Cardiac septum (tissue), 1 donor: ENCODE data around the gene NRAS. TPM values are rescaled to one million over a fixed set of nuclear protein-coding genes. Genes with fewer than 3 reads are reported as not detected.
A peak's percentile ranks its signal among the peaks of the same experiment; 100 is the strongest.

Experiments used
- DNase-seq: peaks from one replicate; pipeline ENCODE4 v3.0.0-alpha.2; 2020; ENCODE audit warnings: low spot score
- intact Hi-C: fragments of 100-400 bp; cut with DNase I; formaldehyde crosslinking; loops from one replicate; pipeline ENCODE4 v1.14.0; 2022
- total RNA-seq: library from RNA; stranded (reverse); fragmentation: NEBNext Ultra II Directional; extraction: Animal tissue kit (Norgen Biotek cat#: 25700); gene quantifications from one replicate; pipeline ENCODE4 v1.2.1, GENCODE V29; 2021
- donor health status: DM: no; HTN: no; CAD: no.

Gene NRAS
- total RNA-seq, 1 donor from 2014 or later: 11.2 TPM

DNA sequence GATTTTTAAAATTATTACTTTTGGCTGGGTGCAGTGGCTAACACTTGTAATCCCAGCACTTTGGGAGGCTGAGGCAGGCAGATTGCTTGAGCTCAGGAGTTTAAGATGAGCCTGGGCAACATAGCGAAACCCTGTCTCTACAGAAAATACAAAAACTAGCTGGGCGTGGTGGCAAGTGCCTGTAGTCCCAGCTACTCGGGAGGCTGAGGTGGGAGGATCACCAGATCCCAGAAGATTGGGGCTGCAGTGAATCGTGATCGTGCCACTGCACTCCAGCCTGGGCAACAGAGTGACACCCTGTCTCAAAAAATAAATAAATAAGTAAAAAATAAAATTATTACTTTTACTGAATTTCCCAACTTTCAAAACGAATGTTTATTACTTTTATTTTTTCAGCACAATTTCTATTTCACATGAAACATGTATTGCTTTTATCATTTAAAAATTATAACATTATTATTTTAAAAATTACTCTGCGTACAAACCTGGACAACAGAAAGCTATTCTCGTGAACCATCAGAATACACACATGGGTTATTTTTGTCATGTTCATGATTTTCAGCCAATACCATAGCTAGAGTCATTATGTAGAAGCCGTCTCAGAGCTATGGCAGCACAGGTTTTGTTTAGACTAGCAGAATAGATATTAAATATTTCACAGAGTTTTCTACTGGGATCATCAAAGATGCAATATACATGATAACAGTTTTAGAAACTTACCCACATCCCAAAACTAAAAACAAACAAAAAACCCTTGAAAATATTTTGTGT lies 21.8 kb downstream of the NRAS start:
- DNase-seq: no peak
- intact Hi-C loops: no loop called here

DNA sequence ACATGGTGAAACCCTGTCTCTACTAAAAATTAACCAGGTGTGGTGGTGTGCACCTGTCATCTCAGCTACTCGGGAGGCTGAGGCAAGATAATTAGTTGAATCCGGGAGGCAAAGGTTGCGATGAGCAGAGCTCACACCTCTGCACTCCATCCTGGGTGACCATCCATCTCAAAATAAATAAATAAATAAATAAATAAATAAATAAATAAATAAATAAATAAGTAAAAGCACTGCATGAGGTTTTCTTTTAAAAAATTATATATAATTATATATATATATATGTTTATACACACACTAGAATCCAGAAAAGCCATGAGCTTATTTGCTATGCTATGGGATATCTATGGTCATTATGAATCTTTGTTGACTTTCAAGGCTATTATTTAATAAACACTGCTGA lies 23.6 kb downstream of the NRAS start:
- DNase-seq: no peak

DNA sequence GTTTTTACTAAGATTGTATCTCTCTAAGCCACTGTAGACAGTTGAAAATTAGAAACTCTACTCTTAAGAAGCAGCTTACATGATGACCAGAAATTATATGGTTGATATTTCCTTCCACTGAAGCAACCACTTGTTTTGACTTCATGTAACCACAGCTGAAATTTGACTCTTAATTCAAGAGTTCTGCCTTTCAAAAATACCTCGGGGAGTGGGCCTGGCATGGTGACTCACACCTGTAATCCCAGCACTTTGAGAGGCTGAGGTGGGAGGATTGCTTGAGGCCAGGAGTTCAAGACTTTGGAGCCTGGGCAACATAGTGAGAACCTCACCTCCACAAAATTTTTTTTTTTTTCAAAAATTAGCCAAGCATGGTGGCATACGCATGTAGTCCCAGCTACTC lies 25.5 kb downstream of the NRAS start:
- DNase-seq: no peak
- intact Hi-C loops: no loop called here

More for the DNA sequence above, 23.6 kb downstream of the NRAS start:
- intact Hi-C loops: no loop called here

DNA sequence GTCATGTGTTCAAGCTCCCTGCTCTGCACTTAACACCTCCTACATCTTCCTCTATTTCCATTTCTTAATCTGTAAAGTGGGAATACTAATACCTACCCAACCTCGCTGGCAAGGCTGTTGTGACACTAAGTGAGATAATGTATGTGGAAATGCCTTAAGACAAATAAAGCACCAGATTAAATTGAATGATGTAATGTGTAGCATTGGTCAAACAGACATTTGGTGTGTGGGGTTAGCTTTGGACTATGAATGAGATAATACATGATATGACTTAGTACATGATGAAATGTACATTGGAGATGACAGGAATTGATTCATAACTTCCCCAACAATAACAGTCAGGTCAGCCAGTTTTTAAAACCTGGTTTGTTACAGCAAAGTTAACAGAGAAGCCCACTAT lies 26.4 kb downstream of the NRAS start:
- intact Hi-C loops: no loop called here
- no peak for DNase-seq

DNA sequence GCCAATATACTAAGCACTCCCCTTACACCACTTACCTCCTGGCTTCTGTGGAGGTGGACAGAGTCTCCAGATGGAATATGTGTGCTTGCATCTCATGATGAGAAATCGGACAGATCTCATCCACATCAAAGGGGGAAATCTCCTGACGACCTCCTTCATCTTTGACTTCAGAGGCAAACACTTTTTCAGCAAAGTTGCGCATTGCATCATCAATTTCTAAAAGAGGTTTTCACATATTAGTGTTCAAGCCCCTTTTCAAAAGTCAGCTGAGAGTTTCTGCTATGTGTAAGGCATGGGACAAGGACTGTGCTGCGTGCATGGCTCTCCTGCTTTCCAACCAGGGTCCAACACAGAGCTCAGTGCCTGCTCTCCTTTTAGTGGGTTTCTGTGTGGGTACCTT lies 28.0 kb downstream of the NRAS start:
- DNase-seq: no peak
- intact Hi-C loops: no loop called here

DNA sequence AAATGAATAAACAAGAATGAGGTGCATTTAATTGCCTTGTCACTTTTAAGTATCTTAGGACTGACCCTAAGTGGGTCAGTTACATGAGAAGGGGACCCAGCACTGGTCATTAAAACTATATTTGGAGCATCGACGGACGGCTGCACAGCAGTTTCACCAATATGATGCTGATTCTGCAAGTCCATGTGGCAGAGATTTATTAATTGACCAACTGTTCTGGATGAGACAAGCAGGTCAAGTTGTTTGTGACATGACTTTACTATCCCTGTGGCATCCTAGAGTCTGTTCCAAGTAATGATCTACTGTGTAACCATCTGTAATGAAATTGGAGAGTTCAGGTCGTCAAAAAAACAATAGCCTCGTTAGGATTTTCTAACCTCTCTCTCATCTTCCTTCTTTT lies 30.7 kb downstream of the NRAS start:
- no peak for DNase-seq
- intact Hi-C loops: no loop called here

DNA sequence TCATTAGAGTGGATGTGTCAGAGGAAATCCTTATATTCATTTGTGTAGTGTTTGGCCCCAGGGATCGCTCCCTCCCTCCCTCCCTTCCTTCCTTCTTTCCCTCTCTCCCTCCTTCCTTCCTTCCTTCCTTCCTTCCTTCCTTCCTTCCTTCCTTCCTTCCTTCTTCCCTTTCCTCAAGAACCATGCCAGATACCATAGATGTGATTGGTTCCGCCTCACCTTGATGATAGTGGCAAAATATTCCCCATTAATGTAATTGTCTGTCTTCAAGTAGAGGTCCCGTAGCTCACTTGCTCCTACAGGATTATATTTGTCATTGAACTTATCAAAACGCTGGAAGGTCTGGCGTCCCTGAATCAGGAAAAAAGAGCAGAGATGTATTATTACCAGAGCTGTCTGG lies 38.9 kb downstream of the NRAS start:
- DNase-seq: no peak

DNA sequence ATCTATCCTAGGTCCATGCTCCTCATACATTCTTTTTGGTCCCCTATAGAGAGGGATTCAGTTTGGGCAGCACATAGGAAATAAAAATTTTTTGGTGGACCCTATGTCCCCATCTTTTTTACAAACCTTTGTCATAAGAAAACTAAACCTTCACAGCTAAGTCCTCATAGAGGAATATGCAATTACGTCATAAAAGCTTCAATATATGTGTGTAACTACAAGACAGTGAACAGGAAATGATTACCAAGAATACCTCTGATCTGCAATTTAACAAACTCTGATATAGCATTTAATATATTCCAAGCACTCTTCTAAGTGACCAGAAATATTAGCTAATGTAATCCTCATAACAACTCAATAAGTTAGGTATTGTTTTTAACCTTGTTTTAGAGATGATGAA lies 40.5 kb downstream of the NRAS start:
- DNase-seq: no peak
- intact Hi-C loops: loop anchor here (10.0 kb wide), 2 partner anchors 161 to 331 kb away; partner anchors contain the start of gene TRIM33

More for the DNA sequence above, 38.9 kb downstream of the NRAS start:
- intact Hi-C loops: loop anchor here (10.0 kb wide), 2 partner anchors 163 to 333 kb away; partner anchors contain the start of gene TRIM33

DNA sequence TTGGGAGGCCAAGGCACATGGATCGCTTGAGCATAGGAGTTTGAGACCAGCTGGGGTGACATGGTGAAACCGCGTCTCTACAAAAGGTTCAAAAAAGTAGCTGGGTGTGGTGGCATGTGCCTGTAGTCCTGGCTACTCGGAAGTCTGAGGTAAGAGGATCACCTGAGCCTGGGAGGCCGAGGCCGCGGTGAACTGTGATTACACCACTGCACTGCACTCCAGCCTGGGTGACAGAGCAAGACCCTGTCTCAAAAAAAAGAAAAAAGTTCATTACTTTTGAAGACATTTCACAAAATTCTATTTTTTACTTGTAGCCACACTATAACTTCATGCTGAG lies 44.7 kb downstream of the NRAS start:
- DNase-seq: no peak
- intact Hi-C loops: loop anchor here (10.0 kb wide), 2 partner anchors 157 to 327 kb away; partner anchors contain the start of gene TRIM33

DNA sequence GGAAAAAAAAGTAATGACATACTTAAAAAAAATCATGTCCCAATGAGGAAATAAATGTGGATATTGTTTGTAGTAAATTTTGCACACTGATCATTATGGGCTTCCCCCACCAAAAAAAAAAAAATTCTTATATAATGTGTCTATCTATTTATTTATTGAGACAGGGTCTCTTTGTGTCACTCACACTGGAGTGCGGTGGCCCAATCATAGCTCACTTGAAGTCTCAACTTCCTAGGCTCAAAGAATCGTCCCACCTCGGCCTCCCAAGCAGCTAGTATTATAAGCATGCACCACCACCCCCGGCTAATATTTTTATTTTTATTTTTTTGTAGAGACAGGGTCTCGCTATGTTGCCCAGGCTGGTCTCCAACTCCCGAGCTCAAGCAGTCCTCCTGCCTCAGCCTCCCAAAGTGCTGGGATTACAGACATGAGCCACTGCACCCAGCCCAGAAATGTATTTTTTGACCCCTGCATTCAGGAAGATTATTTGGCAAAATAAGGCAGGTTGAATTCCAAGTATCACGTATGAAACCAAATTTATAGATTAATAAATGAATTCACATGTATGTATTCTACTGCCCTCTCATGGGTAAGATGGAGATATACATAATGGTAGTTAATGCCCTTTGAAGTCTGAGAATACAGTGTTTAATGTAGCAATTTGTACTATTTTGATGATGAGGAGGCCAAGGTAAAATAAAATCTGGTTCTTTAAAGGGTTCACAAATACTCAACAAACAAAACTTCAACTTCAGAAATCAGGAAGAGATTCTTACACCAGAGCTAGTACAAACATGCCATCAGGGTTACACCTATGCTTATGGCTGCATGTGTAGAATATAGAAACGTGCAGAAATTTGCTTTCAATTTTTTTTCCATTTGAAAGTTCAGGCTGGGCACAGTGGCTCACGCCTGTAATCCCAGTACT lies 45.3 kb downstream of the NRAS start:
- no peak for DNase-seq
- intact Hi-C loops: loop anchor here (10.0 kb wide), 2 partner anchors 156 to 326 kb away; partner anchors contain the start of gene TRIM33

DNA sequence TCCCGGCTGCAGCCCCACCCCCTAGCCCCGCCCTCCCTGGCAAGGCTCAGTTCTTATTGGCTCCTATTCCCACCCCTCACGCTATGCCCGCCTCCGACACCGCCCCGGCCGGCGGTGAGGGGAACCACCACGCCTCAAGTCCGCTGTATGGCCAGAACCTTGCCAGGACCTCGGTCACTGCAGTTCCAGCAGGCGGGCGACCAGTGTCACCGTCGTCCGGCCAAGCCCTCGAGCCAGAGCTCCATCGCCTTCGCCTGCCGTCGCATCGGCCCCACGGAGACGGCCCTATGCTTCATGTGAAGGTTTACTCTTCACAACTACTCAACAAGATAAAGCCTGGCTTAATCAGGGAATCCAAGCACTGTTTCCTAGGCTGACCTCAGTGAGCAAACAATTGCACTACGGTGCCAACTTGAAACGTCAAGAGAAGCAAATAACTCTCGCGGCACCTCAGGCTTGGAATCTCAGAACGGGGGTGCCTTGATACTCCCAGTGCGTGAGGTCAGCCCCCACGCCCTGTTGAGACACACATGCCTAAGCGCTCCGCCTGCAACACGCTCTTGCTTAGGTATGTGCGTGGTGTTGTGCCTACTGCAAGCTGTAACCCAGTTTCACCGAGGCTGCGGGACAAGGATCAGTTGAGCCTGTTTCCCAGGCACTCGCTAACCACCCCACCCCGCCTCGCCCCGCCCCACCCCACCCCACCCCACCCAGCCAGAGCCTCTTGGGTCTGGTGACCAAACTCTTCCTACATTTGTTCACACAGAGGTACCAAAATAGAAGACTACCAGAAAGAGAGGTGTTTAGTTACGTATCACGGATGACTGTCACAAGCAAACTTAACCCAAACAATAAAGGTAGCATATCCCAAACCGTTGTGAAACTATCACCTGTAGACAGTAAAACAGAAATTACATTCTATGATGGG lies 46.2 kb downstream of the NRAS start:
- peak; percentile 97 for DNase-seq
- intact Hi-C loops: loop anchor here (10.0 kb wide), 2 partner anchors 156 to 326 kb away; partner anchors contain the start of gene TRIM33

DNA sequence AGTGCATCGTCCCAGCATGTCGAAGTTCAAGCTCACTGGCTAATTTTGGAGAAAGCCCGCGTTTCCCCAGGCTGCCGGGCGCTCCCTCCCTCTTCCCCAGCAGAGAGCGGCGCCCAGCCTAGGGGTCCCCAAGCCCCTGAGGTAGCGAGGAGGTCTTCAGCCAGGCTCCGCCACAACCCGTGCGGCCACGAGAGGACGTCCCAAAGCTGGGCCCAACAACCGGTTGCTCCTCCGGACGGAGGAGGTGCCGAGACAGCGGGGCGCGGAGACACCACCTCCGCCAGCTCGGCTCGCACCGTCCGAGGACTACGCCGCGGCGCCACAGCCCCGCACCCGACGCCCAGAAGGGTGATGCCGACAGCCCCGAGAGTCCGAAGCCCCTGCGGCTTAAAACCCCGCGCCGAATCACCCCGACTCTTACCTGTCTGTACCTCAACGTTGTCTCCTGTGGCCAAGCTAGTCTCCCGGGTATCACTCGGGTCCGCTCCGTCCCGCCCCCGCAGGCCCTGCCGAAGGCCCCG lies 46.9 kb downstream of the NRAS start, which contains the start of gene DENND2C:
Gene DENND2C (minus strand): TSS at position 488 of the 521 bp plus-strand sequence. CDS start 44,065 bp downstream, outside the sequence.
- intact Hi-C loops: loop anchor here (2.0 to 10.0 kb wide), 3 partner anchors 47 to 325 kb away; partner anchors contain the start of genes NRAS and TRIM33
- no peak for DNase-seq

DNA sequence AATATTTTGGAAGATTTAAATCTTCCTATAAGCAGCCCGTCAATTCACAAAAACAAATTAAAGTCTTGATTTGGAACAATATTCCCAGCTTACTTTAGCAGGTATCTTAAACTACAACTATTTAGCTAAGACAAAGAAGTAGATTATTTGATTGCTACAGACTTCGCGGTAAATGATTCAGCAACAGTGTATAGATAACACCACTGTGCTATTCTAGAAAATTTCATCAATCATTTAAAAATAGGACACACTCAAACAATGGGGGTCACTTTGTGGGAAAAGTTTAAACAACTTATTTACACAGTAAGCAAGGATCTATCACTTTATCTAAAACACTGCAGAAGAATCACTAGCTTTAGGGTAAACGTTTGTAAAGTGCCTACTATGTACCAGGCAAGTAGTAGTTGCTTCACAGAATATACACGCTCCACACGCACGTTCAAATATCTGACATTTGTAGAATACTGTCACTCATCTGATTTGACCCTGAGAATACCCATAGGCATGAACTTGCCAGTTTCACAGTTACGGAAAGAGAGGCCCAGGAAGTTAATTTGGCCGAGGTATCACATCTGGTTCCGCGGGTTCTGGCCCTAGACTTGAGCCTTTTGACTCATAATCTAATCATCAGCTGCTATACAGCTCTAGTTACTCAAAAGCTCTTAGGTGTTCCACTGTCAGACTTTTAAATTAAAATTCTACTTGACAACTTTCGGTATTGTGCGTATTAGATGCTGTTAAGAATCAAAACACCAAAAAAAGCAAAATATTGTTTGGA lies 47.6 kb downstream of the NRAS start:
- intact Hi-C loops: loop anchor here (2.0 kb wide), 1 partner anchor 48 kb away; the partner anchor contains the start of gene NRAS
- DNase-seq: no peak

DNA sequence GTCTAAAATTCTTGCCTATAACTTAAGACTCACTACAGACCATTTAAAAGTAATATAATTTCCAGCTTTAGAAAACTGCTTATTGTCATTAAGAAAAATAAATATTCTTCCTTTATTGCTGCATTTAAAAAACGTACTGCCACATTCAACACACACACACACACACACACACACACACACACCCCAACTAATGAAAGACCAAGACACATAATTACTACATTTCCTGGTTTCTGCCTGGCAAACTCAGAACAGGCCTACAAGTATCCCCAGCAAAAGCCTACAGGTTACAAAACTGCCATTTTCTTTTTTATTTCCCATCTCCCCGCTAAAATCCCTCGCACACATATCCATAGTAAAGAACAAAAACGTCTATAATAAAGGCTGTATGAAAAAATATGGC lies 48.2 kb downstream of the NRAS start:
- intact Hi-C loops: loop anchor here (2.0 kb wide), 1 partner anchor 48 kb away; the partner anchor contains the start of gene NRAS
- no peak for DNase-seq

DNA sequence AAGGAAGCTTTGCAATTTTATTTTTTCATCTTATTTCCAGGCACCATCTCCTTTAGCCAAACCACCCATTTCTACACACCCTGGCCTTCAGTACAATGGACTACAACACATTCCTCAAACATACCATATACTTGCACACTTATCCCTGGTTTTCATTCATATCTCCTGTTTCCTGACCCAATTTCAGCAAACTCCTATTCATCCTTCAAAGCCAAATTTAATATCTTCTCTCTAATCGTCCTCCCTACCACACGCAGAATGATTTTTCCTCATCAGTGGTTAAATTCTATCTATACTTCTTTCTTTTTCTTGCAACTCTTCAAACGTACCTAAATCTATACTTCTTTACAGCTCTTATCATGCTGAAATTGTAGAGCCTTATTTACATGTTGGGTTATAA lies 49.6 kb downstream of the NRAS start:
- intact Hi-C loops: no loop called here

DNA sequence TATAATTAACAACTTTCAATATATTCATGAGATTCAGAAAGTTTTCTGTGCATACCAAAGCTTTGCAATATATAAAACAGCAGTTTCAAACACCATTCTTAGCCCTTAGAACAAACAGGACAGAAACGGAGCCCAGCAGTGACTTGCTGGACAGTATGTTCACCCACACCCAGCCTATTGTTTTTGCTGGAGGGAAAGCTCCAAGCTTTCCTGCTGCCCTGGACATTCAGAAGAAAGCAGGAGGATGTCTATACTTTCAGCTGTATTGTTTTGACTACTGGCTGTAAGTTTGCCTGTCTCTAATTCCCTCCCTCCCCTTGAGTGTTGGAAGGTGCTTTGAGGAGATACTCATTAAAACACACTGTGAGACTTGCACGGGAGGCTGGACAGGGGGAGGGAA lies 56.3 kb downstream of the NRAS start:
- intact Hi-C loops: no loop called here
- no peak for DNase-seq

More for the DNA sequence above, 49.6 kb downstream of the NRAS start:
- DNase-seq: no peak
